ENCODE measurements around the gene VPS13C.

The VPS13C gene

DNA sequence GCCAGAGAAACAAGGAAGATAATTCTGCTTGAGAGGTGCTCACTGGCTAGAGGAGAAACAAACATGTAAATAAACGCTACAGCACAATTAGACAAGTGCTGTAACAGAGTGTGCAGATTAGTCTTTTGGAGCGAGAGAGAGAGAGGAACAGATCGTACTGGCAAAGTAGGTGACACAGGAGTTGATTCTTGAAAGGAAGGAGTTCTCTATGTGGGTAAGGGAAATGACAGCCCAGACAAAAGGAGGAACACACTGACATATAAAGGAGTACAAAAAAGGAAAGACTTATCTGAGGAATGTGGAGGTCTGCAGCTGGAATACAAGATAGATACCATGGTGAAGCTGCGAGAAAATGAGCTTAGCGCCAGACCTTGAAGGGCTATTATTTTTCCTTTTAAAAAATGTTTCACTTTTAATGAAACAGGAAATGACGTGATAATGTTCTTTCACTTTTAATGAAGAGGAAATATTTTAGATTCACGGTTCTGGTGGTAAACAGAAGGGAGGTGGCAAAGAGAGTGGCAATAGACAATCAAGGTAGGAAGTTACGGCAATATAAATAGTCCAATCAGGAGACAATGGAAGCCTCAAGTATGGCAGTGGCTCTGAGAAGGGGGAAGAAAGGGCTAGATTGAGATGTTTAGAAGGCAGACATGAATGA, 202.9 kb downstream of the VPS13C start:
- Histone ChIP-seq H3K4me1 (ENCODE audit: insufficient read depth, insufficient read length) (no peaks in the 10 kb centered on the region), H3K27me3 (ENCODE audit: insufficient read depth, insufficient read length) (no peaks in the 10 kb centered on the region), H3K9me3 (ENCODE audit: insufficient read depth, low read length) (no peaks in the 10 kb centered on the region), H3K36me3 (ENCODE audit: insufficient read depth, insufficient read length, low read length) (no peaks in the 10 kb centered on the region), H3K9ac (ENCODE audit: insufficient read length, low read depth) (no peak overlapping the region), H3K4me3 (ENCODE audit: insufficient read length, low read depth) (no peak overlapping the region)
- no peak for DNase-seq (ENCODE audit: low read depth, low spot score)
- TF ChIP-seq SUZ12 (IDR thresholded peaks at IDR 0.05; ENCODE audit: extremely low read depth, insufficient read depth, insufficient read length) (no peak), YY1 (IDR thresholded peaks at IDR 0.05; ENCODE audit: insufficient read depth, insufficient read length) (no peak), ZNF274 (IDR thresholded peaks at IDR 0.05; ENCODE audit: low read depth, low read length) (no peak)

DNA sequence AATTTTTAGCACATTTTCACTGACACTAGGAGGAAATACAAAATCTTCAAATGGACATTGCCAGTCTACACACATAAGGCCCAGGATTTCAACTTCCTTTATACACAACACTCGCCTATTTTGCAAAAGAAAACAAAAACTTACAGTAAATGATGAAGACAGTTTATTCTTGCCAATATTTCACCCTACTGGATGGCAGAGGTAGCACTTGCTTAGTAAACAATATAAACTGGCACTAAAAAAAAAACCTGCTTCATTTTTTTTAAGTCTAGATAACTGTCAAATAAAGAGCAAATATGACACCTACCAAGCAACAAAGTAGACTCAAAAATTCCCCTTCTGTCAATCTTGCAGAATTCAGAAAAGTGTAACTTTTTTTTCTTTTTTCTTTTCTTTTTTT, 204.0 kb downstream of the VPS13C start:
- Histone ChIP-seq H3K4me3 (ENCODE audit: insufficient read length, low read depth) (no peak overlapping the region), H3K36me3 (ENCODE audit: insufficient read depth, insufficient read length, low read length) (no peaks in the 10 kb centered on the region), H3K4me1 (ENCODE audit: insufficient read depth, insufficient read length) (no peaks in the 10 kb centered on the region), H3K9me3 (ENCODE audit: insufficient read depth, low read length) (no peaks in the 10 kb centered on the region), H3K9ac (ENCODE audit: insufficient read length, low read depth) (no peak overlapping the region), H3K27me3 (ENCODE audit: insufficient read depth, insufficient read length) (no peaks in the 10 kb centered on the region)
- DNase-seq (ENCODE audit: low read depth, low spot score): no peak
- TF ChIP-seq ZNF274 (IDR thresholded peaks at IDR 0.05; ENCODE audit: low read depth, low read length) (no peak), SUZ12 (IDR thresholded peaks at IDR 0.05; ENCODE audit: extremely low read depth, insufficient read depth, insufficient read length) (no peak), YY1 (IDR thresholded peaks at IDR 0.05; ENCODE audit: insufficient read depth, insufficient read length) (no peak)

DNA sequence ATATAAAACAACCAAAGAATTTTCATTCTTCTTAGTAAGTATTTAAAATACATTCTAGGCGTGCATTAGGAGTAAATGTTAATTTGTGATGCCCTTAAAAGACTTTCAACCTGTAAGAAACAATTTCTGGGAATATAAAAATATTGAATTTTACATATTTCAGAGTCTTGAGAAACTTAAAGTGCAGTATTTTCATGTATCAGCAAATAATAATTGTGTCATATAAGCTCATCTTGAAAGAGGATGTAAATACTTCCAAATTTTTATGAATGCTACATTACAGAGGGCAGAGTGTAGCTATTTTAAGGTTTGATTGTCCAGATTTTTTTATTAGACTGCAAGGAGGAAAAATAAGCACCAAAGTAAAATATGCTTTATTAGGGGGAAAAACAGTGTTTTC, 207.1 kb downstream of the VPS13C start:
- Histone ChIP-seq H3K36me3 (ENCODE audit: insufficient read depth, insufficient read length, low read length) (no peaks in the 10 kb centered on the region), H3K27me3 (ENCODE audit: insufficient read depth, insufficient read length) (no peaks in the 10 kb centered on the region), H3K4me3 (ENCODE audit: insufficient read length, low read depth) (no peak overlapping the region), H3K9ac (ENCODE audit: insufficient read length, low read depth) (no peak overlapping the region), H3K9me3 (ENCODE audit: insufficient read depth, low read length) (no peaks in the 10 kb centered on the region), H3K4me1 (ENCODE audit: insufficient read depth, insufficient read length) (no peaks in the 10 kb centered on the region)
- DNase-seq (ENCODE audit: low read depth, low spot score): no peak
- TF ChIP-seq ZNF274 (IDR thresholded peaks at IDR 0.05; ENCODE audit: low read depth, low read length) (no peak), SUZ12 (IDR thresholded peaks at IDR 0.05; ENCODE audit: extremely low read depth, insufficient read depth, insufficient read length) (no peak)

DNA sequence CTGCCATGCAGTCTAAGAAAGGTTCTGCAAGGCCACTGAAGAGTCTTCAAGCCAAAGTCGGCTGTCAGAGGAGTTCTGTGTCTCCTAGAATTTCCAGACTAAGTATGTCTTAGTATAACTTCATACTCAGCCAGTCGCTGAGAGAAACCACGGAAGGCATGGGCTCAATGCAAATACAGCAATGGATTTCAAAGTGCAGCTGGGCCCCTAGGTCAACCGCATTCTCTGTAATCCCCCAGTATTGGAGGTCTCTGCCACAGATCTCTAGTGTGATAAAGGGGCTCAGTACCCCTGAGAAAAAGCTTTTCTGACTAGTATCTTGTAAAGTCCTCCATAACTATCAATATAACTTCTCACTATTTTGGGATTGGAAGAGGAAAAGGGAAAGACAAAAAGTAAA, 208.3 kb downstream of the VPS13C start:
- no peak overlapping the region for H3K4me3 ChIP-seq (ENCODE audit: insufficient read length, low read depth)
- no peak for DNase-seq (ENCODE audit: low read depth, low spot score)
- no peaks in the 10 kb centered on the region for H3K4me1 ChIP-seq (ENCODE audit: insufficient read depth, insufficient read length)
- H3K36me3 ChIP-seq (ENCODE audit: insufficient read depth, insufficient read length, low read length): no peaks in the 10 kb centered on the region
- no peaks in the 10 kb centered on the region for H3K9me3 ChIP-seq (ENCODE audit: insufficient read depth, low read length)
- no peak overlapping the region for H3K9ac ChIP-seq (ENCODE audit: insufficient read length, low read depth)
- no peaks in the 10 kb centered on the region for H3K27me3 ChIP-seq (ENCODE audit: insufficient read depth, insufficient read length)
- no peak for TF ChIP-seq YY1 (IDR thresholded peaks at IDR 0.05; ENCODE audit: insufficient read depth, insufficient read length)

DNA sequence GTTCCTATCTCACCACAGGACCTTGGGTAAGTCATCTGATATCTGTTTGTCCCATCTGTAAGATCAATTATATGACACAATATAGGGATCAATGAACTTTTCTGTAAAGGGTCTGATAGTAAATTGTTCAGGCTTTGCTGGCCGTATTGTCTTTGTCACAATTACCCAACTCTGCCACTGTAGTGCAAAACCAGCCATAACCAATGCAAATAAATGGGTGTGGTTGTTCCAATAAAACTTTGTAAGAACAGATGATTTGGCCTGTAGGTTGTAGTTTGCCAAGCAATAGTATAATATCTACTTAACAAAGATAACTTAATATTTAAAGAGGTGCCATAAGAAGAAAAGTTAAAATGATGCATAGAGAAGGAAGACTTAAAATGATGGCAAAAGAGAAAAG, 210.8 kb downstream of the VPS13C start:
- Histone ChIP-seq H3K27me3 (ENCODE audit: insufficient read depth, insufficient read length) (no peaks in the 10 kb centered on the region), H3K36me3 (ENCODE audit: insufficient read depth, insufficient read length, low read length) (no peaks in the 10 kb centered on the region), H3K4me3 (ENCODE audit: insufficient read length, low read depth) (no peak overlapping the region), H3K4me1 (ENCODE audit: insufficient read depth, insufficient read length) (no peaks in the 10 kb centered on the region), H3K9ac (ENCODE audit: insufficient read length, low read depth) (no peak overlapping the region), H3K9me3 (ENCODE audit: insufficient read depth, low read length) (no peaks in the 10 kb centered on the region)
- no peak for TF ChIP-seq ZNF274 (IDR thresholded peaks at IDR 0.05; ENCODE audit: low read depth, low read length)
- no peak for TF ChIP-seq YY1 (IDR thresholded peaks at IDR 0.05; ENCODE audit: insufficient read depth, insufficient read length)
- no peak for TF ChIP-seq SUZ12 (IDR thresholded peaks at IDR 0.05; ENCODE audit: extremely low read depth, insufficient read depth, insufficient read length)
- DNase-seq (ENCODE audit: low read depth, low spot score): no peak

DNA sequence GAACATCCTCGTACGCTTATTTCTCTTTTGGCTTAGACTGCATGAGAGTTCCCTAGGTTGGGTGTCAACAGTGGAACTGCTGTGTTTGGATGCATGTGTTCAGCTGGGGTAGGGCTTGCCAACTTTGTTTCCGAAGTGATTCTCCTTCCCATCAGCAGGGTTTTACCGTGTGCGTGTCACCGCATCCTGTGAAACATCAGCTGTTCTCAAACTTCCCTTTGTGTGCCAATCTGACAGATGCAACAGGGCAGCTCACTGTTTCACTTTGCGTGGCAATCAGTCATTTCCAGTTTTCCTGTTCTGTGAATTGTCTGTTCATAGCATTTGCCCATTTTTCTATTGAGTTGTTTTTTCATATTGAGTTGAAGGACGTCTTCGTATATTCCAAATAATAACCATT, 218.8 kb downstream of the VPS13C start:
- peaks cover 5% of the 10 kb centered on the region for H3K4me1 ChIP-seq (ENCODE audit: insufficient read depth, insufficient read length)
- no peak for DNase-seq (ENCODE audit: low read depth, low spot score)
- no peak overlapping the region for H3K9ac ChIP-seq (ENCODE audit: insufficient read length, low read depth)
- H3K9me3 ChIP-seq (ENCODE audit: insufficient read depth, low read length): no peaks in the 10 kb centered on the region
- no peaks in the 10 kb centered on the region for H3K27me3 ChIP-seq (ENCODE audit: insufficient read depth, insufficient read length)
- H3K4me3 ChIP-seq (ENCODE audit: insufficient read length, low read depth): no peak overlapping the region
- TF ChIP-seq YY1 (IDR thresholded peaks at IDR 0.05; ENCODE audit: insufficient read depth, insufficient read length) (no peak), SUZ12 (IDR thresholded peaks at IDR 0.05; ENCODE audit: extremely low read depth, insufficient read depth, insufficient read length) (no peak), ZNF274 (IDR thresholded peaks at IDR 0.05; ENCODE audit: low read depth, low read length) (no peak)
- no peaks in the 10 kb centered on the region for H3K36me3 ChIP-seq (ENCODE audit: insufficient read depth, insufficient read length, low read length)

DNA sequence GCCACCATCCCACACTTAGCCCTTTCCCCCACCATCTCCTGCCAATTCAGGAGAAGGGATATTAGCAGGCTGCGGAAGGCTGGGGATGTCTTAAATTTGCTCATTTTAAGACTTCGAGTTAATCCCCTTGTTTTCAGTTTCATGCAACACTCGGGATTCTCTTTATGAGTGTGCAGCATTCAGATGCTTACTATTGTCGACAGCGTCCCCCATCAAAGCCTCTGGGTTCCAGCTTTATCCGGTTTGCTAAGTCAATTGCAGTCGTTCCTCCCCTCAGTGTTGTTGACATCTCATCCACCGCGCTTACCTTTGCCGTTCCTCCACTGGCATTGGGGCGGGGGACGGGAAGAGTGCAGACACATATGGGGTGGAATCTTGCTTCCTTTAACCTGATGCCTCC, 220.2 kb downstream of the VPS13C start:
- DNase-seq (ENCODE audit: low read depth, low spot score): no peak
- Histone ChIP-seq H3K27me3 (ENCODE audit: insufficient read depth, insufficient read length) (peaks cover 1% of the 10 kb centered on the region), H3K4me1 (ENCODE audit: insufficient read depth, insufficient read length) (peaks cover 5% of the 10 kb centered on the region), H3K36me3 (ENCODE audit: insufficient read depth, insufficient read length, low read length) (no peaks in the 10 kb centered on the region), H3K9me3 (ENCODE audit: insufficient read depth, low read length) (no peaks in the 10 kb centered on the region), H3K9ac (ENCODE audit: insufficient read length, low read depth) (no peak overlapping the region), H3K4me3 (ENCODE audit: insufficient read length, low read depth) (no peak overlapping the region)
- no peak for TF ChIP-seq YY1 (IDR thresholded peaks at IDR 0.05; ENCODE audit: insufficient read depth, insufficient read length)
- no peak for TF ChIP-seq ZNF274 (IDR thresholded peaks at IDR 0.05; ENCODE audit: low read depth, low read length)
- no peak for TF ChIP-seq SUZ12 (IDR thresholded peaks at IDR 0.05; ENCODE audit: extremely low read depth, insufficient read depth, insufficient read length)

All from NT2/D1 (cell line).